Ectodermal cell (in vitro differentiated cells): ENCODE data around the gene NAV3.

Experiments used
- H3K27ac ChIP-seq: 2 replicates; pipeline ENCODE4 v1.7.0; 2013; ENCODE audit warnings: mild to moderate bottlenecking, low read depth, low read length; ENCODE audit not compliant: insufficient read depth, poor library complexity, severe bottlenecking
- H3K27me3 ChIP-seq: 2 replicates; pipeline ENCODE4 v1.7.0; 2013; ENCODE audit warnings: mild to moderate bottlenecking, low read length; ENCODE audit not compliant: insufficient read depth, control insufficient read depth, poor library complexity, severe bottlenecking
- H3K36me3 ChIP-seq: one replicate; pipeline ENCODE4 v1.7.0; 2013; ENCODE audit warnings: low read length; ENCODE audit not compliant: control insufficient read depth, insufficient read depth
- H3K4me1 ChIP-seq: one replicate; pipeline ENCODE4 v1.7.0; 2013; ENCODE audit warnings: low read length; ENCODE audit not compliant: control insufficient read depth, insufficient read depth
- H3K4me3 ChIP-seq: 2 replicates; pipeline ENCODE4 v1.7.0; 2013; ENCODE audit warnings: low read depth, low read length, control low read depth; ENCODE audit not compliant: insufficient read depth
- H3K9me3 ChIP-seq: 2 replicates; pipeline ENCODE4 v1.7.0; 2013; ENCODE audit warnings: mild to moderate bottlenecking, low read length, moderate library complexity; ENCODE audit not compliant: control insufficient read depth
- WGBS, 2 experiments: methylation state at CpG; one replicate each; pipeline ENCODE4 v1.1.7; 2013; ENCODE audit warnings: missing lambda C conversion rate in 2 of 2; 5-methylcytosine and 5-hydroxymethylcytosine counted together

NAV3 gene

DNA sequence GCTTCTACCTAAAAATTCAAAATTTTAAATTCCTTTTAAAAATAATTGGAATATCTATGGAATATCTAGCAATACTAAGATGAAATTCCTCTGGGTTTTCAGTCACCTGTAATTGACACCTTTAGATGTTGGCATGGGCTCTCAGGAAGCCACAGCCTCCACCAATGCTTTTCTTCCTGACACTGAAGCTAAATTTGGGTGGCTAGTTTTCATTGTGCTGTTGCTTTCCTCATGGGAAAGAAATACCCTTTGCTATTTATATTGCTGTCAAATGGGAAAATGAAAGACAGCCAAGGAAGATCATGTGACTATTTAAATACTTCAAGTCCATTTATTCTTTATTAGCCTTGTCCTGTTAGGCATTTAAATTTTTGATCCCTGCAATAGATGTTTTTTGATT, 313.0 kb downstream of the NAV3 start:
- Histone ChIP-seq H3K27ac (no peak overlapping the region), H3K4me3 (no peak overlapping the region), H3K36me3 (no peaks in the 10 kb centered on the region), H3K27me3 (no peaks in the 10 kb centered on the region), H3K4me1 (no peaks in the 10 kb centered on the region), H3K9me3 (no peaks in the 10 kb centered on the region)

GRCh38 chr12:78145398-78145797, 314.7 kb downstream of the NAV3 start:
- H3K4me3 ChIP-seq, result no peak overlapping the region
- H3K27ac ChIP-seq, result no peak overlapping the region
- H3K4me1 ChIP-seq, result no peaks in the 10 kb centered on the region
- WGBS, 2 experiments, result 73 to 100% methylated on average over 1 to 2 of the region's 2 CpGs
- H3K9me3 ChIP-seq, result no peaks in the 10 kb centered on the region
- H3K36me3 ChIP-seq, result no peaks in the 10 kb centered on the region
- no peaks in the 10 kb centered on the region for H3K27me3 ChIP-seq

- no peak overlapping the region for H3K4me3 ChIP-seq
- H3K27me3 ChIP-seq, result no peaks in the 10 kb centered on the region
- no peaks in the 10 kb centered on the region for H3K36me3 ChIP-seq
- H3K9me3 ChIP-seq, result no peaks in the 10 kb centered on the region
- H3K27ac ChIP-seq, result no peak overlapping the region
- no peaks in the 10 kb centered on the region for H3K4me1 ChIP-seq
Observed at GRCh38 chr12:78146365-78146772, 315.7 kb downstream of the NAV3 start.

- Histone ChIP-seq H3K4me3 (no peak overlapping the region), H3K27ac (no peak overlapping the region), H3K27me3 (no peaks in the 10 kb centered on the region), H3K9me3 (no peaks in the 10 kb centered on the region), H3K4me1 (no peaks in the 10 kb centered on the region), H3K36me3 (no peaks in the 10 kb centered on the region)
- 56 to 73% methylated on average over 2 of the region's 2 CpGs for WGBS, 2 experiments
Observed at GRCh38 chr12:78149459-78149858, 318.8 kb downstream of the NAV3 start.

DNA sequence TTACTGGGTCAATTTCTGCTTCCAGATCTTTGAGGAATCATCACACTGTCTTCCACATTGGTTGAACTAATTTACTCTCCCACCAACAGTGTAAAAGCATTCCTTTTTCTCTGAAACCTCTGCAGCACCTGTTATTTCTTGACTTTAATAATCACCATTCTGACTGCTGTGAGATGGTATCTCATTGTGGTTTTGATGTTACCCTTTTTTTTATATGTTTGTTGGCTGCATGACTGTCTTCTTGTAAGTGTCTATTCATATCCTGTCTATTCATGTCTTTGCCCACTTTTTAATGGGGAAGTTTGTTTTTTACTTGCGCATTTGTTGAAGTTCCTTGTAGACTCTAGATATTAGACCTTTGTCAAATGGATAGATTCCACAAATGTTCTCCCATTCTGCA, 324.9 kb downstream of the NAV3 start:
- no peaks in the 10 kb centered on the region for H3K36me3 ChIP-seq
- no peaks in the 10 kb centered on the region for H3K9me3 ChIP-seq
- WGBS, 2 experiments, result 89 to 90% methylated on average over 1 of the region's 1 CpG
- H3K27me3 ChIP-seq, result no peaks in the 10 kb centered on the region
- no peak overlapping the region for H3K4me3 ChIP-seq
- H3K4me1 ChIP-seq, result no peaks in the 10 kb centered on the region
- no peak overlapping the region for H3K27ac ChIP-seq

DNA sequence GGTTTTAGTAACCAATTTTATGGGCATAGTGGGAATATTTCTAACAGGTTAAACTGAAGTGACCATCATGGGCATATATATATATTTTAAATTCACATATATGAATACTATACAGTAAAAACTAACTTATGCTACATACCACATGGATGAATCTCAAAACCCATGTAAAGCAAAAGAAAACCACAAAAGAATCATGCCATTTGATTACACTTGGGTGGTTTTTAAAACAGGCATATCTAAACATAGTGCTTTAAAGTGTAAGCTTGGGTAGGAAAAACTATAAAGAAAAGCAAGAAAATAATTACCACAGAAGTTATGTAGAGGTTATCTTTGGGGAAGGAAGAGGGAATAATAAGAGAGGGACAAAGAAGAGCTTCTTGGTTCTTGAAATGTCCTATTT, 326.1 kb downstream of the NAV3 start:
- H3K27ac ChIP-seq, result no peak overlapping the region
- no peak overlapping the region for H3K4me3 ChIP-seq
- H3K27me3 ChIP-seq, result no peaks in the 10 kb centered on the region
- no peaks in the 10 kb centered on the region for H3K36me3 ChIP-seq
- H3K9me3 ChIP-seq, result no peaks in the 10 kb centered on the region
- H3K4me1 ChIP-seq, result no peaks in the 10 kb centered on the region

DNA sequence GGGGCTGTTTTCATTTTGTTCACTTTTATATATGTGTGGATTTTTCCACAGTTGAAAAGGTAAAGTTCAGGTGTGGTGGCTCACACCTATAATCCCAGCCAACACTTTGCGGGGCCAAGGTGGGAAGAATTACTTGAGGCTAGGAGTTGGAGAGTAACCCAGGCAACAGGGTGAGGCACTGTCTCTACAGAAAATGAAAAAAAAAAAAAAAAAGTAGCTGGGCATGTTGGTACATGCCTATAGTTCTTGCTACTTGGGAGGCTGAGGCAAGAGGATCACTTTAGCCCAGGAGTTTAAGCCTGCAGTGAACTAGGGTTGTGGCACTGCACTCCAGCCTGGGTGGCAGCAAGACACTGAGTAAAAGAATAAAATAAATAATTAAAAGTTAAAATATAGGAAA, 326.5 kb downstream of the NAV3 start:
- 29 to 50% methylated on average over 1 of the region's 1 CpG for WGBS, 2 experiments
- Histone ChIP-seq H3K9me3 (no peaks in the 10 kb centered on the region), H3K4me1 (no peaks in the 10 kb centered on the region), H3K36me3 (no peaks in the 10 kb centered on the region), H3K4me3 (no peak overlapping the region), H3K27me3 (no peaks in the 10 kb centered on the region), H3K27ac (no peak overlapping the region)

GRCh38 chr12:78164154-78164553, 333.5 kb downstream of the NAV3 start:
- no peaks in the 10 kb centered on the region for H3K36me3 ChIP-seq
- H3K9me3 ChIP-seq, result no peaks in the 10 kb centered on the region
- H3K4me3 ChIP-seq, result no peak overlapping the region
- no CpG with 5 or more reads among the region's 1 CpG for WGBS, 2 experiments
- no peaks in the 10 kb centered on the region for H3K4me1 ChIP-seq
- no peak overlapping the region for H3K27ac ChIP-seq
- H3K27me3 ChIP-seq, result no peaks in the 10 kb centered on the region

DNA sequence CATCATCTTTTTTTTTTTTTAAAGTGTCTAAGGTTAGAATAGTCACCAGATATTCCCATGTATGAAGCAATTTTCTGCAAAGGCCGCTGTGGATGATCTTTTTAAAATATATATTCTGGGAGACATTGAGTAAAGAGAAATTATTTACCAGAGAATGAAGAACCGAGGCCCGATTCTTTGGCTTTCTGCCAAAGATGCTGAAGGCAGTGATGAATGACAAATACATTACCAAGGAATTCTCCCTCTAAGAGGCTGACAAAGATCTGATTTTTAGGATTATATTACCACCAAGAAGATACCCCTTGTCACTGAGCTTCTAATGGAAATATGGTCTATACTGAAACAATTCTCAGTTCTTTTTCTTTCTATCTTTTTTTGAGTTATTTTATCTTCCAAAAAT, 336.8 kb downstream of the NAV3 start:
- 83 to 90% methylated on average over 1 to 3 of the region's 3 CpGs for WGBS, 2 experiments
- no peaks in the 10 kb centered on the region for H3K36me3 ChIP-seq
- no peaks in the 10 kb centered on the region for H3K27me3 ChIP-seq
- no peaks in the 10 kb centered on the region for H3K4me1 ChIP-seq
- H3K9me3 ChIP-seq, result no peaks in the 10 kb centered on the region
- no peak overlapping the region for H3K27ac ChIP-seq
- H3K4me3 ChIP-seq, result no peak overlapping the region

GRCh38 chr12:78171061-78171460, 340.4 kb downstream of the NAV3 start:
- no peaks in the 10 kb centered on the region for H3K9me3 ChIP-seq
- H3K4me1 ChIP-seq, result no peaks in the 10 kb centered on the region
- H3K27me3 ChIP-seq, result no peaks in the 10 kb centered on the region
- H3K36me3 ChIP-seq, result no peaks in the 10 kb centered on the region
- WGBS, 2 experiments, result 100% methylated on average over 1 of the region's 1 CpG; no CpG with 5 or more reads in 1 of the 2 experiments
- H3K4me3 ChIP-seq, result no peak overlapping the region
- no peak overlapping the region for H3K27ac ChIP-seq

DNA sequence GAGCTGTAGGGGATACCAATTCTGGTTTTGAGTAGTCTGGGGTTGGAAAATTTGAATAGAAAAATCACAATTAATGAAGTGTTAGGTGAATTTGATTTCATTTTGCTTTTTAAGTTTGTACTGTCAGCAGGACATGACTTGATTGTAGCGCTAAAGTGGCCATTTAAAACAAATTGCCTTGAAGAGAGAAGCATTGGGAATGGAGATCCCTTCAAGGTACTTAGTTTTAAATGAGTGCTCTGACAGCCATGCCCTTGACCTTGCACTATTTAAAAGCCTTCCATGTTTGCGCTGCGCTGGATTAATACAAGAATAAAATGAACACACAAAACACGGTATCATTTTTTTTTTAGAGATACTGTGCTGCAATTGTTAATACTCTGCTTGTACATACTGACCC, 345.9 kb downstream of the NAV3 start:
- Histone ChIP-seq H3K9me3 (no peaks in the 10 kb centered on the region), H3K27ac (no peak overlapping the region), H3K36me3 (no peaks in the 10 kb centered on the region), H3K4me3 (no peak overlapping the region), H3K27me3 (no peaks in the 10 kb centered on the region), H3K4me1 (no peaks in the 10 kb centered on the region)
- 93 to 96% methylated on average over 4 of the region's 4 CpGs for WGBS, 2 experiments
